Measurements from ENCODE around the gene MTMR10.

- TF ChIP-seq REST (IDR thresholded peaks at IDR 0.05; ENCODE audit: low read depth, low read length) (no peak), CTCF (IDR thresholded peaks at IDR 0.05) (no peak), MXI1 (IDR thresholded peaks at IDR 0.05; ENCODE audit: low read depth, low read length) (no peak), NFIC (IDR thresholded peaks at IDR 0.05; ENCODE audit: borderline replicate concordance) (no peak)
Measured at GRCh38 chr15:31024979-31025378, 33.6 kb upstream of the MTMR10 start.
